ENCODE measurements around the gene CDK15. TPM values are rescaled to one million over a fixed set of nuclear protein-coding genes. Genes with fewer than 3 reads are reported as not detected.

The CDK15 gene
- total RNA-seq, 1 experiment from 2014 or later = not detected

GRCh38 chr2:201828220-201828619 lies 21.9 kb downstream of the CDK15 start (continued):
- no peak for TF ChIP-seq GRHL2 (CRISPR knock-in tag; IDR thresholded peaks at IDR 0.05; ENCODE audit: insufficient replicate concordance, severe bottlenecking)
- no peak for TF ChIP-seq ZNF416 (CRISPR knock-in tag; IDR thresholded peaks at IDR 0.05)
- TF ChIP-seq TCF7 (CRISPR knock-in tag; IDR thresholded peaks at IDR 0.05; ENCODE audit: low read depth) = no peak
- no peak for TF ChIP-seq IRF2 (CRISPR knock-in tag; IDR thresholded peaks at IDR 0.05; ENCODE audit: borderline replicate concordance, low read depth)
- TF ChIP-seq ATF3 (CRISPR knock-in tag; conservative IDR thresholded peaks at IDR 0.05) = no peak
- no peak for TF ChIP-seq ZNF263 (CRISPR knock-in tag; IDR thresholded peaks at IDR 0.05; ENCODE audit: low read depth)

- Mint-ChIP-seq H3K36me3 (no peaks in the 10 kb centered on the region), H3K4me1 (no peaks in the 10 kb centered on the region), H3K27ac (no peak overlapping the region), H3K9me3 (peaks cover 3% of the 10 kb centered on the region; the same call in 1 of the 2 replicates), H3K4me3 (no peak overlapping the region), H3K27me3 (ENCODE audit: low read depth) (no peaks in the 10 kb centered on the region; the same call in none of the 2 replicates)
- ATAC-seq = no peak
- TF ChIP-seq GTF2I (CRISPR knock-in tag; conservative IDR thresholded peaks at IDR 0.05) (no peak), E2F4 (CRISPR knock-in tag; IDR thresholded peaks at IDR 0.05; ENCODE audit: borderline replicate concordance, low read depth) (no peak), CBFB (CRISPR knock-in tag; IDR thresholded peaks at IDR 0.05; ENCODE audit: low read depth) (no peak), ZSCAN18 (CRISPR knock-in tag; IDR thresholded peaks at IDR 0.05) (no peak), NR1H2 (CRISPR knock-in tag; IDR thresholded peaks at IDR 0.05) (no peak), RELA (CRISPR knock-in tag; IDR thresholded peaks at IDR 0.05; ENCODE audit: borderline replicate concordance) (no peak), ZBTB21 (CRISPR knock-in tag; IDR thresholded peaks at IDR 0.05; ENCODE audit: borderline replicate concordance) (no peak), EMX1 (CRISPR knock-in tag; IDR thresholded peaks at IDR 0.05) (no peak), FOXK1 (CRISPR knock-in tag; IDR thresholded peaks at IDR 0.05) (no peak), SOX15 (CRISPR knock-in tag; IDR thresholded peaks at IDR 0.05) (no peak), ZBTB43 (CRISPR knock-in tag; IDR thresholded peaks at IDR 0.05) (no peak), CREM (CRISPR knock-in tag; IDR thresholded peaks at IDR 0.05) (no peak)
- DNase-seq (ENCODE audit: low spot score) = no peak
- CTCF ChIA-PET = no interaction called here
- POLR2A ChIA-PET = no interaction called here
Observed at GRCh38 chr2:201830666-201831065, 24.3 kb downstream of the CDK15 start.

- ATAC-seq (no peak), DNase-seq (ENCODE audit: low spot score) (no peak)
- ChIA-PET POLR2A (no interaction called here), CTCF (no interaction called here)
- Mint-ChIP-seq H3K36me3 (no peaks in the 10 kb centered on the region), H3K9me3 (peaks cover 5% of the 10 kb centered on the region), H3K27me3 (ENCODE audit: low read depth) (no peaks in the 10 kb centered on the region; the same call in none of the 2 replicates), H3K4me1 (no peaks in the 10 kb centered on the region), H3K4me3 (no peak overlapping the region), H3K27ac (no peak overlapping the region)
- no peak for TF ChIP-seq KAT7 (CRISPR knock-in tag; IDR thresholded peaks at IDR 0.05; ENCODE audit: borderline replicate concordance)
- no peak for TF ChIP-seq STAT6 (CRISPR knock-in tag; conservative IDR thresholded peaks at IDR 0.05; ENCODE audit: low read depth)
- TF ChIP-seq AR (CRISPR knock-in tag; IDR thresholded peaks at IDR 0.05) = no peak
- TF ChIP-seq ZNF396 (CRISPR knock-in tag; IDR thresholded peaks at IDR 0.05; ENCODE audit: borderline replicate concordance) = no peak
- no peak for TF ChIP-seq CREM (CRISPR knock-in tag; IDR thresholded peaks at IDR 0.05)
- TF ChIP-seq PREB (CRISPR knock-in tag; IDR thresholded peaks at IDR 0.05; ENCODE audit: borderline replicate concordance) = no peak
Observed at GRCh38 chr2:201831469-201831868, 25.1 kb downstream of the CDK15 start.

Measured in WTC11 (cell line).